HEK293T (cell line): Measurements from ENCODE around the gene GLMP.

ENCODE experiments used
- ARNT ChIP-seq: fragments of 450-650 bp; IDR thresholded peaks from 2 replicates; pipeline ENCODE4 v1.6.1; 2017; ENCODE audit warnings: mild to moderate bottlenecking
- BHLHE40 ChIP-seq: fragments of 450-650 bp; IDR thresholded peaks from 2 replicates; pipeline ENCODE4 v1.6.1; 2016; ENCODE audit warnings: mild to moderate bottlenecking, moderate library complexity, borderline replicate concordance
- FOXA1 ChIP-seq: fragments of 450-650 bp; IDR thresholded peaks from 2 replicates; pipeline ENCODE4 v1.6.1; 2016; ENCODE audit warnings: mild to moderate bottlenecking
- FOXK2 ChIP-seq: fragments of 450-650 bp; IDR thresholded peaks from 2 replicates; pipeline ENCODE4 v1.6.1; 2016; ENCODE audit warnings: mild to moderate bottlenecking
- NFRKB ChIP-seq: fragments of 450-650 bp; IDR thresholded peaks from 2 replicates; pipeline ENCODE4 v1.6.1; 2016; ENCODE audit warnings: mild to moderate bottlenecking, moderate library complexity

GRCh38 chr1:156319664-156320063 is 24.2 kb upstream of the GLMP start:
- TF ChIP-seq ARNT = no peak
- no peak for TF ChIP-seq NFRKB
- TF ChIP-seq FOXA1 = no peak
- no peak for TF ChIP-seq BHLHE40
- TF ChIP-seq FOXK2 = no peak
